GM21717 (cell line): ENCODE results near the gene TMEM229A.
"Not testable (repeated sequence)": the region's sequence is repeated elsewhere in the genome, so short reads cannot be mapped to it uniquely, and the experiment has no call there.

Experiments
- ATAC-seq: cut with Tn5 transposase; IDR thresholded peaks from one replicate; pipeline ENCODE4 v1.9.1; 2021; ENCODE audit warnings: mild to moderate bottlenecking, moderate library complexity; ENCODE audit not compliant: unreplicated experiment

TMEM229A gene

GRCh38 chr7:124033095-124033806, 384 bp upstream of the TMEM229A start:
- no peak for ATAC-seq

GRCh38 chr7:124031919-124032318, 948 bp downstream of the TMEM229A start:
- no peak for ATAC-seq

- ATAC-seq: no peak
Measured at GRCh38 chr7:124031406-124031805, 1.5 kb downstream of the TMEM229A start.

- ATAC-seq: no peak
Measured at GRCh38 chr7:124030964-124031363, 1.9 kb downstream of the TMEM229A start.

GRCh38 chr7:124029396-124030188, 3.3 kb downstream of the TMEM229A start:
- ATAC-seq: no peak

- no peak for ATAC-seq
Measured at GRCh38 chr7:124027236-124027635, 5.6 kb downstream of the TMEM229A start.

GRCh38 chr7:124024329-124024728, 8.5 kb downstream of the TMEM229A start:
- not testable (repeated sequence) for ATAC-seq

- ATAC-seq: no peak
Measured at GRCh38 chr7:124022551-124022950, 10.3 kb downstream of the TMEM229A start.

GRCh38 chr7:124020060-124020459, 12.8 kb downstream of the TMEM229A start:
- ATAC-seq: no peak

GRCh38 chr7:124013306-124013705, 19.6 kb downstream of the TMEM229A start:
- ATAC-seq: no peak

GRCh38 chr7:124012864-124013263, 20.0 kb downstream of the TMEM229A start:
- no peak for ATAC-seq

- ATAC-seq: no peak
Measured at GRCh38 chr7:124009321-124009720, 23.5 kb downstream of the TMEM229A start.

GRCh38 chr7:124008296-124008695, 24.6 kb downstream of the TMEM229A start:
- ATAC-seq: not testable (repeated sequence)

GRCh38 chr7:123999703-124000102, 33.2 kb downstream of the TMEM229A start:
- no peak for ATAC-seq

GRCh38 chr7:123998921-123999320, 33.9 kb downstream of the TMEM229A start:
- no peak for ATAC-seq

- ATAC-seq: no peak
Measured at GRCh38 chr7:123996327-123996625, 36.6 kb downstream of the TMEM229A start.

GRCh38 chr7:123995617-123996326, 37.1 kb downstream of the TMEM229A start:
- no peak for ATAC-seq

GRCh38 chr7:123994449-123994848, 38.4 kb downstream of the TMEM229A start:
- ATAC-seq: no peak

- ATAC-seq: no peak
Measured at GRCh38 chr7:123993996-123994395, 38.9 kb downstream of the TMEM229A start.

GRCh38 chr7:123992913-123993518, 39.9 kb downstream of the TMEM229A start:
- ATAC-seq: no peak

GRCh38 chr7:123987445-123987844, 45.4 kb downstream of the TMEM229A start:
- no peak for ATAC-seq
